Activated T-helper 1 cell treated with Interleukin-2 at 50 U/mL for 16 hours (primary cell): ENCODE measurements around the gene PIK3CD.
A peak's percentile ranks its signal among the peaks of the same experiment; 100 is the strongest.
"Not testable (repeated sequence)": the region's sequence is repeated elsewhere in the genome, so short reads cannot be mapped to it uniquely, and the experiment has no call there.

ENCODE experiments used
- DNase-seq: peaks from one replicate; pipeline ENCODE4 v3.0.0-alpha.2; 2020; ENCODE audit warnings: low read depth

The PIK3CD gene

DNA sequence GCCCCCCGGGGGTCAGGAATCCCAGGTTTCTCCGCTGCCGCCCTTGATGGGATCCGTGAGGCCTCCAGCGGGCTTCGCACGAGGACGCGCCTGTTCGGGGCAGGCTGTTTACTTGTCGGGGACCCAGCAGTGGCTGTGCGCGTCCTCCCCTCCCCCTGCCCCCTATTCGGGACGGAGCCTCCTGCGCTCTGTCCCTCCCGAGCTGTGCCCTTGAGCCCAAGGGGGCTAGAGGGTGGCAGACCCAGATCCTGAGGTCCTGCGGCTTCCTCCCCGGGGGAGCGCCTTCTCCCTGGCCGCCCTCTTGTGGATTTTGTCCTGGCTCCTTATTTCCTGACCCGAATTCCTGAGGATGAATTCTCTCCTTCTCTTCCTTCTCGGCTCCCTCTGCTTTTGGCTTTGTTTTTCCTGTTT lies 38.4 kb downstream of the PIK3CD start:
- DNase-seq: no peak

DNA sequence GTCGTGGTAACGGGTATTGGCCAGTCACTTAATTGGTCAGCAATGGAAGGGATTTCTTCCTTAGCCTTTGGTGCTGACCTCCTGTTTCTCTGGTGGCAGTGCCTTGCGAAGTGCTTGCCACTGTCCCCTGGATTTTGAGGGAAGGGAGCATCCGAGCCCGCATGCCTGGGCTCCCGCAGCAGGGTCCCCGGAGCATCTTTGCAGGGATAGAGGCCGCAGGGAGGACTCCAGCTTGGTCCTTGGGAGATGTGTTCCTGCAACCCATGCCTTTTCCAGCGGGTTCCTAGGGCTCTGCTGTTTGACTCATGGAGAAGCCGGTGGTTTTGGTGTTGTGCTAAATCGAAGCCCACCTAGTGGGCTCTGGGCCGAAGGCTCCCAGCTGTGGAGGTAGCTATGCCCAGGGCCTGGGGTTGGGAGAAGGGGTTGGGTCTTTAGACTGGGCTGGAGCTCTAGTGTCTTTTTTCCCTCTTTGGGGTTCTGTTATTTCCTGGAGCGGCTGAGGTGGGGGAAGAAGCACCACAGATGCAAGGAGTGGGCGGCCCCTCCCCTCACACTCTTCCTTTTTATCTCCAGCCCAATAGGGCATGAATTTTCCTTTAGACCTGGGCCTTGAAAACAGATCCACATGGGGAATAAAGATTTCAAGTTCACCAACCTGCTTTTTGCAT lies 39.0 kb downstream of the PIK3CD start:
- DNase-seq: no peak

DNA sequence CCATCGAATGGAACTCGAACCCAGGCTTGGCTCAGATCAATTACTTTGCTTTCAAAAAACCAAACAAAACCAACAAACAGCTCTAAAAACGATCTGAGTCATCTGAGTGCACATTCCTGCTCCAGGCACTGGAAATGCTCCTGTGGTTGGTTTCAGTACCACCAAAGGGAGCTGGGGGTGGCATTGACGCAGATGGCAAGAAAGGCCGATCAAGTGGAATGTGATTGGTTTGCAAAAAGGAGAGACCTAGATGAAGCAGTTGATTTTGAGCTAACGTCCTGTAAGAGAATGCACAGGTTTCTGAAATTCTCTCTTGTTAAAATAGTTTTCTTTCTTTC lies 39.5 kb downstream of the PIK3CD start:
- no peak for DNase-seq

DNA sequence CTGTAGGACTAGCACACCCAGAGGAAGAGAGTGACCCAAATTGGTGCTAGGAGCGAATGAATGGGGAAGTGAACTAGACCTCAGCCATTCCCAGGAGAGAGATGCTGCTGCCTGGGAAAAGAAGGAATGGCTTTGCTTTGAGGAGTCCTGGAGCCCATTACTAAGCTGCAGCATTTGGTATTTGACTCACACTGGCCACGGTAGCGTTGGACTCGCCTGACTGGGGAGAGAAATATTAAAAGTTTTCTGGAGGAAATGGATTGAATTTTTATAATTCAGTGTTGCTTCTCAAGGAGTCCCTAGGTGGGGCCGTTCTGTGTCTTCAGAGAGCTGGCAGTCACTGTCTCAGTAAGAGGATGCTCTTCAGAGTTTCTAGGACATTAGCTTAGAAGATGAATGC lies 40.2 kb downstream of the PIK3CD start:
- DNase-seq: no peak

DNA sequence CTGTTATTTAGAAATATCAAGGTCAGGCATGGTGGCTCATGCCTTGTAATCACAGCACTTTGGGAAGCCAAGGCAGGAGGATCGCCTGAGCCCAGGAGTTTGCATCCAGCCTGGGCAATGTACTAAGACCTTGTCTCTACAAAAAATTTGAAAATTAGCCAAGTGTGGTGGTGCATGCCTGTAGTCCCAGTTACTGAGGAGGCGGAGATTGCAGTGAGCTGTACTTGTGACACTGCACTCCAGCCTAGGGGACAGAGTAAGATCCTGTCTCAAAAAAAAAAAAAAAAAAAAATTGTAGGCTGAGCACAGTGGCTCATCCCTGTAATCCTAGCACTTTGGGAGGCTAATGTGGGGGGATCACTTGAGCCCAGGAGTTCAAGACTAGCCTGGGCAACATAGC lies 45.3 kb downstream of the PIK3CD start:
- no peak for DNase-seq

DNA sequence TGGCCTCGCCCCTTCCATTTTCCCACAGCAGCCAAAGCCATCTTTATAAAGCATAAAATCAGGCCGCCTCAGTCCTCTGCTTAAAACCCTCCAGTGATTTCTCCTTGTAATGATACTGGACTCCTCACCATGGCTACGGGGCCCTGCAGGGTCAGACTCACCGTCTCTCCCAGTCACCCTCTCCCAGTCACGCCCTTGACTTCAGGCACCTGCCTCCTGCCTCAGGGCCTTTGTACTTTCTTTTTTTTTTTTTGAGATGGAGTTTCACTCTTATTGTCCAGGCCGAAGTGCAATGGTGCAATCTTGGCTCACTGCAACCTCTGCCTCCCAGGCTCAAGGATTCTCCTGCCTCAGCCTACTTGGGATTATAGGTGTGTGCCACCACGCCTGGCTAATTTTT lies 47.8 kb downstream of the PIK3CD start:
- DNase-seq: no peak

DNA sequence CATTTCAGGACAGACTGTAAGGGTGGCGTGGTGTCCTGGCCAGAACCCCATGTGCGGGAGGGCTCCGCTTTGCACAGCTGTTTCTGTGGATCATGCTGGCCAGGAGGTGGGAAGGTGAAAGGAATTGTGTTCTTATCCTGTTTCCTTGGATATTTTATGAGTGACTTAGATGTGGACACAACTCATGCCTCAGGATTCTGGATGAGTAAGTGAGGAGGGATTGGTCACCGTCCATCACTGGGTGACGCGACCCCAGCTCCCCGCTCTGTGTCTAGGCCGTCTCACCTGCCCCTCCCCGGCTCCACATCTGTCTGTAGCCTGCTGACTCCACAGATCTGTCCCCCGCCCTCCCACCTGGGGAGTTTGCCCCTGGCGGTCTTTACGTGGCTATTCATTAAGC lies 48.8 kb downstream of the PIK3CD start:
- no peak for DNase-seq

- no peak for DNase-seq
These were observed 50.1 kb downstream of the PIK3CD start for GRCh38 chr1:9701665-9702064.

- DNase-seq: no peak
These were observed 51.6 kb downstream of the PIK3CD start for GRCh38 chr1:9703165-9703509.

- no peak for DNase-seq
These were observed 52.1 kb downstream of the PIK3CD start for GRCh38 chr1:9703681-9704080.

- no peak for DNase-seq
These were observed 54.0 kb downstream of the PIK3CD start for GRCh38 chr1:9705337-9706093.

GRCh38 chr1:9706178-9706577 lies 54.6 kb downstream of the PIK3CD start:
- DNase-seq: no peak

GRCh38 chr1:9710037-9710436 lies 58.5 kb downstream of the PIK3CD start:
- DNase-seq: no peak

DNA sequence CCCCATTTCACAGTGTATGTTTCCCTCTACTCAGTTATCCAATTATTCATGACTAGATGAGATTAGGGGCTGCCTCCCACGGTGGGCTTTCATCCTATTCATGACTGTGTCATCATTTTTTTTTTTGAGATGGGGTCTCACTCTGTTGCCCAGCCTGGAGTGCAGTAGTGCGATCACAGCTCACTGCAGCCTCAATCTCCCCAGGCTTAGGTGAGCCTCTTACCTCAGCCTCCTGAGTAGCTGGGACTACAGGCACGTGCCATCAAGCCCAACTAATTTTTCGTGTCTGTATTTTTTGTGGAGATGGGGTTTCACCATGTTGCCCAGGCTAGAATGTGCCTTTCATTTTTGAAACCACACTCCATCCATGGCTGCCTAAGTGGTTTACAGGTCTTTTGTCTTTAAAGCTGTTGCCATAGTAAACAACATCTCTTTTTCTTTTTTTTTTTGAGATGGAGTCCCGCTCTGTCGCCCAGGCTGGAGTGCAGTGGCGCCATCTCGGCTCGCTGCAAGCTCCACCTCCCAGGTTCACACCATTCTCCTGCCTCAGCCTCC lies 60.0 kb downstream of the PIK3CD start:
- DNase-seq: no peak

DNA sequence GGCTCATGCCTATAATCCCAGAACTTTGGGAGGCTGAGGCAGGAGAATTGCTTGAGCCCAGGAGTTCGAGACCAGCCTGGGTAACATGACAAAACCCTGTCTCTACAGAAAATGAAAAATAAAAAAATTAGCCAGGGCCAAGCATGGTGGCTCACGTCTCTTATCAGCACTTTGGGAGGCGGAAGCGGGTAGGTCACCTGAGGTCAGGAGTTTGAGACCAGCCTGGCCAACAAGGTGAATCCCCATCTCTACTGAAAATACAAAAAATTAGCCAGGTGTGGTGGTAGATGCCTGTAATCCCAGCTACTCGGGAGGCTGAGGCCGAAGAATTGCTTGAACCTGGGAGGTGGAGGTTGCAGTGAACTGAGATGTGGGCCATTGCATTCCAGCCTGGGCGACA lies 61.2 kb downstream of the PIK3CD start:
- not testable (repeated sequence) for DNase-seq

GRCh38 chr1:9714257-9714718 lies 62.8 kb downstream of the PIK3CD start:
- no peak for DNase-seq

DNA sequence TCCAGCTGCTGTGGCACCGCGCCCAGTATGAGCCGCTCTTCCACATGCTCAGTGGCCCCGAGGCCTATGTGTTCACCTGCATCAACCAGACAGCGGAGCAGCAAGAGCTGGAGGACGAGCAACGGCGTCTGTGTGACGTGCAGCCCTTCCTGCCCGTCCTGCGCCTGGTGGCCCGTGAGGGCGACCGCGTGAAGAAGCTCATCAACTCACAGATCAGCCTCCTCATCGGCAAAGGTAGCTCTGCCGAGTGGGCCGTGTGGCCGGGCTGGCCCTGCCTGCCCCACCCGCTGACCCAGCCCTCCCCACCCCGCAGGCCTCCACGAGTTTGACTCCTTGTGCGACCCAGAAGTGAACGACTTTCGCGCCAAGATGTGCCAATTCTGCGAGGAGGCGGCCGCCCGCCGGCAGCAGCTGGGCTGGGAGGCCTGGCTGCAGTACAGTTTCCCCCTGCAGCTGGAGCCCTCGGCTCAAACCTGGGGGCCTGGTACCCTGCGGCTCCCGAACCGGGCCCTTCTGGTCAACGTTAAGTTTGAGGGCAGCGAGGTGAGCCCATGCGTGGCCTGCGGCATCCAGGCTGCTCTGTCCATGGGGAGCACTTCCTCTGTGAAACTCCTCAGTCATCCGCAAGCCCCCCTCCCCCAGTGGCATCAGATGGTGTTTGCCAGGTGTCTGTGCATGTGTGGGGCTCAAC lies 64.2 kb downstream of the PIK3CD start:
- peak; percentile 44 for DNase-seq

DNA sequence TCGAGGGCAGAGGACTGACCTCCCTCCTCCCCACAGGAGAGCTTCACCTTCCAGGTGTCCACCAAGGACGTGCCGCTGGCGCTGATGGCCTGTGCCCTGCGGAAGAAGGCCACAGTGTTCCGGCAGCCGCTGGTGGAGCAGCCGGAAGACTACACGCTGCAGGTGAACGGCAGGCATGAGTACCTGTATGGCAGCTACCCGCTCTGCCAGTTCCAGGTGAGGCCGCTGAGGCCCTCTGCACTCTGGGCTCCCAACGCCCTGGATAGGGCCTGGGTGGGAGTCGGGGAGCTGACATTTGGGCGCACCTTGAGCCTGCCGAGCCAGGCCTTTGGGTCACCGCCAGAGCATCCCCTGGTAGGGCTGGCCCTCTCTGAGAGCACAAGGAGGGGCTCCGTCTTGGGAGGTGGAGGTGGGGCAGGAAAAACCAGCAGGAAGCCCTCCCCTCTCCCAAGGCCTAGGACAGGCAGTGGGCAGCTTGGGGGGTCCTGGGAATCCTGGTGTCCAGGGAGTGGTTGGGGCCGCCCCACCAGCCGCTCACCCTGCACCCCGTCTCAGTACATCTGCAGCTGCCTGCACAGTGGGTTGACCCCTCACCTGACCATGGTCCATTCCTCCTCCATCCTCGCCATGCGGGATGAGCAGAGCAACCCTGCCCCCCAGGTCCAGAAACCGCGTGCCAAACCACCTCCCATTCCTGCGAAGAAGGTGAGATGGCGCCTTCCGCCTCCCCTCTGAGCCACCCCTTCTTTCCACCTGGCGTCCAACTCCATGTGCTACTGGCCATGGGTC lies 65.1 kb downstream of the PIK3CD start:
- DNase-seq: no peak

DNA sequence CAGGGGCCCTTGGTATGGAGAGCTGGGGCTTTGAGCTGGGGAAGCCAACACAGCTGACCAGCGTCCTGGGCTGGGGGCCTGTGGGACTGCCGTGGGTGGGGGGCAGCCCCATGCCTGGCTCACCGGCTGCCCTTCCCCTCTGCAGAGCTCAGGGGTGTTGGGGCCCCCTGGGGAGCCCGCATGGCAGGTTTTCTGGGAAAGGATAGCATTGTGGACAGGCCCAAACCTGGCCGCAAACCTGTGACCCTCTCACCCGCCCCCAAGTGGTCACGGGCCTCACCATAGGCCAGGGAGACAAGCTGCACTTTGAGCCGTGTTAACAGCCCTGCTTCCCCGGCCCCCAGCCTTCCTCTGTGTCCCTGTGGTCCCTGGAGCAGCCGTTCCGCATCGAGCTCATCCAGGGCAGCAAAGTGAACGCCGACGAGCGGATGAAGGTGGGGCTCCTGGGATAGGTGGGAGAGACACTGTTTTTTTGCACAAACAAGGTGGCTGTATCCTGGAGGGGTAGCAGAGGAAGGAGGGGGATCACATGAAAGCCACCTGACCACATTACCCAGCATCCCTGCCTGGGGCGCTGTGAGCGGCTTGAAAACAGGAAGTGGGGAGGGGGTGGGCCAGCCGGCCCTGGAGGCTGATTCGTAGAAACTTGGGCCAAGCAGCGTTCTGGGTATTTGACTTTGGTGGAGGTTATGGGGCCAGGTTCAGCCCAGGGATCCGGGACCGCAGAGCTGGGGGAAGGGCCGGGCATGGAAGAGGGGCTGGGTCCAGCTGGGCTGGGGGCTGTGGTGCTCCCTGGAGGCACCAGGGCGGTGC lies 65.9 kb downstream of the PIK3CD start:
- DNase-seq: peak; percentile 90

DNA sequence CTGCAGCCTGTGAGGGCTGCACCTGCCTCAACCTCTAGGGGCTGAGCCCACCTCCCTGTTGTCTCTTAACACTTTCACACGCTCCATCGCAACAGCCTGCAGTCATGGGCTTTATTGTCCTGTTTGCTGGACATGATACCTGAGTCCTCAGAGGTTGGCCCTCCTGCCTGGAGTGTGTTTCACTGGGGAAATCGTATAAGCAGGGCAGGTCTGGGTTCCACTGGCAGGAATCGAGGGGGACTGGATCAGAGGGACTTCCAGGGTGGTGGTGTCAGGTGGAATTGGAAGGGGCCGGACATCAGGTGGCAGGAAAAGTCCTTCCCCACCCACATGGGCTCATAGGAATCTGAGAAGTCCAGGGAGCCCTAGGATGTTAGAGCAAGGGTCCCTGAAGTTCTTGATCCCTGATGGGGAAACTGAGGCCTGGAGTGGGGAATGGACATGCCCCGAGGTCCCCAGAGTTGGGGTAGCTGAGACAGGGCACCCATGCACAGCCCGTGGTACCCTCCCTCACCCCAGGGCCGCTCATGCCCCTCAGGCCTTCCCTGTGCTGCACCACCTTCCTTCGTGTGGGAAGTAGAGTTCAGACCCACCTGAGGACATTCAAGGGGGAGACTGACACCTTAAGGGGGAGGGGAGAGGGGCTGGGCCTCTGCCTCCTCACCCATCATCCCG lies 66.6 kb downstream of the PIK3CD start:
- DNase-seq: no peak
